NCI-H510A treated with DMSO at 0.1 percent for 48 hours (cell line): ENCODE measurements around the gene TTLL8.
"Not testable (repeated sequence)": the region's sequence is repeated elsewhere in the genome, so short reads cannot be mapped to it uniquely, and the experiment has no call there.

ENCODE experiments used
- DNase-seq: peaks from one replicate; lab custom pipeline; 2025; lab: John Stamatoyannopoulos, UW

The TTLL8 gene

DNA sequence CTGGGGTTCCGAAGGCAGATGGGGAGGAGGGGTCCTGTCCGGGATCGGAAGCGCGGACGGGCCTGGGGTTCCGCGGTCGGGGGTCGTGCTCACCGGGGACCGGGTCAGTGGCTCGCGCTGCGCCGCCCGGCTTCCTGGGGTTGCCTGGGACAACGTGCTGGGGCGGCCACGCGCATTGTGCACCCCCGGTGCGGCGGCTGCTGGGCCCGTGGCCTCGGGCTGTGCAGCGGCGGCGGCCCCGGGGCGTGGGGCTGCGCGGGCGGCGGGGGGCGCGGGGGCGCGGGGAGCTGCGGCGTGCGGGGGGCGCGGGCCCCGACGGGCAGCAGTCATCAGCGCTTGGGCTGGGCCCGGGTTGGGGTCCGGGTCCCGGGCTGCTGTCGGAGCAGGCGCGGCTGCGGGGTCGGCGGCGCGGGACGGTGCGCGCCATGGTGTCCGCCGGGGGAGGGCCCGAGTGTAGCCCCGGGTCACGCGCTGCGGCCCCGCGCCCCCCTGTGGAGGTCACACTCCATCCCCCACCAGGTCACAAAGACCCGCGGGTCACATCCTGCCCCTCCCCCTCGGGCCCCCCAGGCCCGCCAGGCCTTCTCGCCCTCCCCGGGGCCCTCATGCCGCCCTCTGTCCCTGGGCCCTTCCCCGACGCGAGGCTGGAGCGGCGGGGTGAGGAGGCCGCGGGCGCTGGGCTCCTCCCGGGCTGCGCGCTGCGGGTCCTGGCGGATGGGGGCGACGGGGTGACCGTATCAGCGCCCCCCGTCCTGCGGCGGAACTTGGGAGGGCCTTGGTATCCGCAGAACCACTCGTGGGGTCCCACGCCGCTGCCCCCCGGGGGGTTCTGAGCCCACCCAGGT, at the start of gene TTLL8:
TSS of gene TTLL8 (minus strand) at position 238 of the 845 bp plus-strand sequence.
- DNase-seq, result no peak

DNA sequence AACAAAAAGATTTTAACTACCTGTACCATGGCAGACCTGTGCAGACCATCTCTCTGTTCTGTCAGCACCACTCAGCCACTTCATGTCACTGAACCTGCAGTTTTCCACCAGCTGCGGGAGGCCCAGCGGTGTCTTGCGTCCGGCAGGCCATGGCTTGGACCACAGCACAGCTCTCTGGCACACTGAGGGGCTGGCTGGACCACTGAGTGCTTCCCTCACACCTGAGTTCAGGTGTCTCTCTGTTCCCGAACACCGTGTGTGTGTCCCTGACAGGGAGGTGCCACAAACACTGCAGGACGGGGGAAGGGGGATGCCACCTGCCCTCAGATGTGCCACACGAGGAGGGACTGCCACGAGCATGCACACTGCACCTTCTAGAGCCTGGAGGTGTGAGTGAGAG, 49.4 kb upstream of the TTLL8 start:
- DNase-seq, result no peak

DNA sequence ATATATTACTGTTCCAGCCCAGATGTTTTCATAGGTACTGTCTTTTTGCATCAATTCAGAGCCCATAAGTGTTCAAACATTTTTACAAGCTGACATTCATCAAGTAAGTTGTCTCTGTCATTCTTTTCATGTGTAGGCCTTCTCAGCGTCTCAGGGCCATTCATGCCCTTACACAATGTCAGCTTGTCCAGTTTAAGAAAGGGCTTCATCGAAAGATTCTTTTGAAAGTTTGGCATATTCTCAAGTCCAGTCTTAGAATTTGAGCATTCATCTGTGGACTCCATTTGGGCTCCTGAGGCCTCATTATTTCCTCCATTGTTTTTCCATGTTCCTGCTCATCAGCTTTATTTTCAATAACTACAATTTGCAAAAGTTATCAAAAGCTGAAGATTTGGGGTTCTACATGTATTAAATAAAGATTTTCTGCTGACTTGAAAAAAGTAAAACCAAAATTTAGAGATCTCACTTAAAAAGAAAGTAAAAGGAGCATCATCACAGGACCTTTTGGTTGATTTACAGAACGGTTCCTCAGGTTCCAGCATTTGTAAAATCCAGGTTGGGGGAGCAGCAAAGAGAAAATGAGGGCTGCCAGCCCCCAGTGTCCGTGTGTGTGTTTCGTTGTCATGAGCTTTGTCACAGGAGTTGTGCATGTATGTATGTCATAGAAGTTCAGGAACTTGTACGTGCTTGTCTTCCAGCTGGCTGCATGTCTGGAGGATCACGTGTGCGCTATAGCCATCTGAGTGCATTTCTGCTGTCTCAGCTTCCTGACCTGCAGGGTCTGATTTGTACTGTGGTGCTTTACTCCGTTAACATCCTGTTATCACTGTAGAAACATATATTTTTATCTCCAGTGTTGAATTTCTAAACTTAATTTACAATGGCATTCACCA, 47.4 kb upstream of the TTLL8 start:
- DNase-seq, result peak; percentile 35

- peak; percentile 60 for DNase-seq
These were observed 46.0 kb upstream of the TTLL8 start for GRCh38 chr22:50104141-50104544.

- DNase-seq, result no peak
These were observed 44.8 kb upstream of the TTLL8 start for GRCh38 chr22:50102946-50103345.

- DNase-seq, result peak; percentile 16
These were observed 43.9 kb upstream of the TTLL8 start for GRCh38 chr22:50101870-50102565.

GRCh38 chr22:50098052-50098451, 40.0 kb upstream of the TTLL8 start:
- no peak for DNase-seq

DNA sequence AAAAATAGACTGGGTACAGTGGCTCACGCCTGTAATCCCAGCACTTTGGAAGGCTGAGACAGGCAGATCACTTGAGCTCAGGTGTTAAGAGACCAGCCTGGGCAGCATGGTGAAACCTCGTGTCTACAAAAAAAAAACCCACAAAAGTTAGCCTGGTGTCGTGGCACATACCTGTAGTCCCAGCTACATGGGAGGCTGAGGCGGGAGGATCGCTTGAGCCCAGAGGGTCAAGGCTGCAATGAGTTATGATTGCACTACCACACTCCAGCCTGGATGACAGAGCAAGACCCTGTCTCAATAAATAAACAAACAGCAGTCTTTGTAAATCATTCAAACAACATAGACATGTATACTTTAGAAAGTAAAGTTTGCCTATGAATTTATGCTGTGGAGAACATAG, 34.2 kb upstream of the TTLL8 start:
- DNase-seq, result no peak

- no peak for DNase-seq
These were observed 33.1 kb upstream of the TTLL8 start for GRCh38 chr22:50091092-50091768.

DNA sequence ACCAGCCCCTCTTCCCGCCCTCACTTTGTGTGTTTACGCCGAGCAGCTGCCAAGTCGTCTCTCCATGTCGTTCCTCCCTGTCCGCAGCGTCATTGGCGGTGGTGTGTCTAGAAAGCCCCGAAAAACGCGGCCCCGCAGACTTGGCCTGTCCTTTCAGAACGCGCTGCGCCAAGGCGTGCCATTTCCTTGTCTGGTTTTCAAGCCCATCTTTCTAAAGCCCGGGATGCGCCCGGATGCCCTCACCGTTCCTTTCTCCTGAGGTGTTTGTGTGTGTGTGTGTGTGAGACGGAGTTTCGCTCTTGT, 32.3 kb upstream of the TTLL8 start:
- no peak for DNase-seq

DNA sequence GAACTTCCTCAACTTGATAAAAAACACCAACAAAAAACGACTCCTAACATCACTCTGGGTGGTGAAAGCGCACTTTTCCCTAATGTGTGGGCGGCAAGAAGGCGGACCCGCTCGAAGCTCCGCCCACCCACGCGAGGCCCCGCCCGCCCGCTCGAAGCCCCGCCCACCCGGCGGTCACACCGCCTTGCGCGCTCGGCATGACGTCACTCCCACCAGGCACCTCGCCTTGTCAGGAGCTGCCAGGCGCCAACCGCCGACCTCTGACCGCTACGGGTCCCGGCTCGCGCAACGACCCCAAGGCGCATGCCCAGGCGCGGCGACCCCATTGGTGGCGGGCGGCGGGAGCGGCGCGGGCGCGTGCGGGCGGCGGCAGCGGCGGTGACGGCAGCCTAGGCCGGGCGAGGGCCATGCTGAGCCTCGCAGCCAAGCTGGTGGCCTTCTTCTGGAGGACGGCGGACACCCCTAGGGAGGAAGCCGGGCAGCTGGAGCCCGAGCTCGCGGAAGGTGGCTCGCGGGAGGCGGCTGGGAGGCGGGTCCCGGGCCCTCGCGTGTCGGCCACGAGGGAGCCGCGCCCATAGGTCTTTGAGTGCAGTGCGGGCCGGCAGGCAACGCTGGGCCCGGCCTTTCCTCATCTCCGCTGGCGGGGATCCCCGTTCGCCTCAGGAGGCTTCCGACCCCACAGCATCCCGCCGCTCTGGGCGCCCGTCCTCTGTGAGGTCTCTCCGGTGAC, 31.7 kb upstream of the TTLL8 start, which contains the start of gene MOV10L1:
TSS of gene MOV10L1 (plus strand) at position 325 of the 730 bp plus-strand sequence. CDS start at position 408, 83 bp downstream.
- no peak for DNase-seq

- DNase-seq, result no peak
These were observed 31.1 kb upstream of the TTLL8 start for GRCh38 chr22:50089231-50089630.

DNA sequence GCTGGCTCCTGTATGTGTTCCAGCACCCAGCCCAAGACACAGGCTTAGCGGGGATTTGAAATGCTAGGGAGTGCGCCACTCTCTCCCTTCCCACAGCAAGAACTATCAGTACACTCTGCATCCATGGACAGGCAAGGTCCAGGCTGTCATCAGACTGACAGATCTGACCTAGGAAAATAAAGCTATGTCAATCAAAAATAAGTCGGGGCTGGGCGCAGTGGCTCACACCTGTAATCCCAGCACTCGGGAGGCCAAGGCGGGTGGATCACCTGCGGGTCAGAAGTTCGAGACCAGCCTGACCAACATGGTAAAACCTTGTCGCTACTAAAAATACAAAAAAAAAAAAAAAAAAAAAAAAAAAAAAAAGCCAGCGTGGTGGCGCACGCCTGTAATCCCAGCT, 30.0 kb upstream of the TTLL8 start:
- DNase-seq, result no peak

GRCh38 chr22:50087646-50088045, 29.5 kb upstream of the TTLL8 start:
- no peak for DNase-seq

DNA sequence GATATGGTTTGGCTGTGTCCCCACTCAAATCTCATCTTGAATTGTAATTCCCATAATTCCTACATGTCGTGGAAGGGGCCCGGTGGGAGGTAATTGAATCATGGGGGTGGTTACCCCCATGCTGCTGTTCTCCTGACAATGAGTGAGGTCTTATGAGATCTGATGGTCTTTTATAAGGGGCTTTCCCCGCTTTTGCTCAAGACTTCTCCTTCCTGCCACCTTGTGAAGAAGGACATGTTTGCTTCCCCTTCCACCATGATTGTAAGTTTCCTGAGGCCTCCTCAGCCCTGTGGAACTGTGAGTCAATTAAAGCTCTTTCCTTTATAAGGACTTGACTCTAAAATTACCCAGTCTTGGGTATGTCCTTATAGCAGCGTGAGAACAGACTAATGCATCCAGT, 28.9 kb upstream of the TTLL8 start:
- DNase-seq, result not testable (repeated sequence)

DNA sequence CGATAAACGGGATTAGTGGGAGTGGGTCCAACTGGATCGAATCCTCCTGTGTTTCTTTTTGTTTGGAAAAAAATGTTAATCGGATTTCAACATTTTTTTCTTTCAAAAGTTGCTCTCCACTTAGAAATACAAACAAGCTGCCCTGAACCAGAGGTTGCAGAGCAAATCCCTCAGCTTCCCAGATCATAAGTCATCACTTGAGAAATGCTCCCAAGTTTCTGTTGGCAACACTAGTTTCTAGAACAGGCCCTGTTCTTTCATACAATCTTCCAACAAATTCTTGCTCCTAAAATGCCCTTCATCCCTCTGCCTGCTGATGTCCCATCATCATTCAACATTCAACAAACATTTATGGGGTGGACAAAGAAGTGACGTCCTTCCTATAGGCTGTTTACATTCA, 28.4 kb upstream of the TTLL8 start:
- DNase-seq, result no peak

GRCh38 chr22:50085211-50085972, 27.3 kb upstream of the TTLL8 start, which contains the start of gene MLC1:
Gene MLC1 (minus strand): TSS chr22:50085426. CDS start chr22:50084902, 524 bp downstream.
- DNase-seq, result no peak

- DNase-seq, result no peak
These were observed 26.5 kb upstream of the TTLL8 start for GRCh38 chr22:50084614-50085021.

DNA sequence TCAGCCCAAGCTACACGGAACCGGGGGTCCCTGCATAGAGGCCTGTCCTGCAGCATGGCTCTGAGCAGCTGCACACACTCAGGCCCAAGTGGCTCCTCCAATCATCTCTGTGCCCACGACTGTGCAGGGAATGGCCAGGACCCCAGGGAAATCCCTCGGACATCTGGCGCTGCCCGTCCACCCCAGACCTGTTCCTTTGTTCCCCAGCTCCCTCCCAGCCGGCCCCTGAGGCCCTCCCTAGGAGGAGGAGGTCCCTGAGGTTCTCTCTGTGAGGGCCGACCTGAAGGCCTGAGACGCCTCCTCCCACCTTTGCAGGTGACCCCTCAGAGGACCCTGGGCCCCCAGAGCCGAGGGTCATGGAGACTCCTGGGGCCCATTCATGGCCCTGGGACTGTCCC, 26.0 kb upstream of the TTLL8 start:
- no peak for DNase-seq

GRCh38 chr22:50083462-50084079, 25.5 kb upstream of the TTLL8 start:
- DNase-seq, result no peak
